NCI-H748 treated with DMSO at 0.1 percent for 48 hours (cell line): ENCODE data around the gene SYNJ2BP.

Experiments used
- DNase-seq: peaks from one replicate; lab custom pipeline; 2025; lab: John Stamatoyannopoulos, UW

Gene SYNJ2BP

DNA sequence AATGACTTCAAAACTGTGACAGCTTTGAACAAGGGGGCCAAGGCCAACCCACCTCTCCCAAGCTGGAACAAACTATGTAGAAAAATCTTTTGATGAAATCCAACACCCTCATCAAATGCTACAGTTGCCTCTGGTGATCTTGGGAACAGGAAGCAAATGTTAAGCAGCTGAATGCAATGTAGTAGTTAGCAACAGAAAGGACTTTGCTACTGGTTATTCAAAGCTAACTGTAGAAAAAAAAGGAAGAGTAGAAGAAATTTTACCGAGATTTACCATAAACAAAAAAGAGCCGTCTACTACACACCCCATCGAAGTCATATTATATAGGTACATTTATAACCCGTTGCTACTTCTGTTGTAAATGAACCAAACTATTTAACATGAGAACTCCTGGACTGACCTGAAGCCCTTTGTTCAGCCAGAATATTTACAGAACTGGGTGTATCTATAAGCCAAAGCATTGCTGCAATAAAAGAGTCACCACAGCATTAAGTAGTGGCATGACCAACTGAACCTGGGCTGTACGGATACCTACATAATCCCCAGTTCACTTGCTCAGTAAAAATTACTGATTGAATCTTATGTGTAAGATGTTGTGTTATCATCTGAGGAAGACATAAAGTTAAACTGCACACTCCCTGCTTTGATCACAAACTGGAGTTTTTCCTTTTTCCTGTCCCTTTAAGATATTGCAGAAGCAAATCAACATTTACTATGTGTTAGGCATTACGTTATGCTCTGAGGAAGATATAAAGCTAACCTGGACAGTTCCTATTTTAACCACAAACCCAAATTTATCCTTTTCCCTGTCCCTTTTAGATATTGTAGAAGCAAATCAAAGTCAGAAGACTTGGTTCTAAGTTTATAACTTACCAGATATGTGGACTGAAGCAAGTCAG is 25.1 kb downstream of the SYNJ2BP start:
- no peak for DNase-seq

- DNase-seq = no peak
These were observed 34.4 kb downstream of the SYNJ2BP start for GRCh38 chr14:70382536-70382935.

DNA sequence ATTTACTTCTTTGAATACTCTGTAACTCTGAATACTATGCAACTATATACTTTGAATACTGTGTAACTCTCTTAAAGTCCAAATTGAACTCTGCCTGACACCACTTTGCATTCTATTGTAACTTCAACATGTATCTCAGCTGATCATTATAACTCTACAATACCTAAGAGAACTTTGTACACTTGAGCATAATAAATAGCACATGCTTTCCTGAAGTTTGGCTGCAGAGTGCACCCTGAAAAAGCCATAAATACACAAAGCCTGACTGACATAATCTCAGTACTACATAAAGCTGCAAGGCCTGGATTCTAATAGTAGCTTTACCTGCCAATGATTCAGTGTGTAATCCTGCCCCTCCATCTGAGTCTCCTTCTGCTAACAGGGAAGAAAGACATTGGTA is 36.1 kb downstream of the SYNJ2BP start:
- no peak for DNase-seq

DNA sequence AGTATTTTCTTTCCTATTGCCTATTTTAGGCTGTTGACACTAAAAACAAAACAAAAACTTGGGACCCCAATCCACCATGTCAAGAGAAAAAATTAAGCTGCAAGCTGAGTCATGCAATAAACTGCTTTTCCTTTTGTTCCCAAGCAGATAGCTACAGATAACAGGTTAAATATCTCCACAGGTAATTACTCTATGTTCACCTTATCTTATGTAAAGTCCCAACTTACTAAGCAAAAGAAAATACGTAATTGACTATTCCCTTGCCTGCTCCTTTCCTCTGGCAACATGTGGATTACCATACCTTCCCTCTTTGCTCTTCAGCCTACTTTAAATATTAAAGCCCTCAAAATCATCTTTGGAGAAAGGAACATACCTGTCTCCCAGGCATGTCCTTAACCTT is 38.2 kb downstream of the SYNJ2BP start:
- DNase-seq = no peak
